Vagina (tissue), 2 donors: ENCODE data around the gene RALGDS.

ENCODE experiments used
- POLR2A ChIP-seq, 2 donors: fragments of 450-650 bp; IDR thresholded peaks; one replicate each; pipeline ENCODE4 v1.6.1; 2017; ENCODE audit warnings: antibody characterized with exemption in 2 of 2, mild to moderate bottlenecking in 2 of 2, moderate library complexity in 2 of 2
- POLR2AphosphoS5 ChIP-seq, 2 donors: sonication (generic); formaldehyde crosslinking; IDR thresholded peaks; one replicate each; pipeline ENCODE4 v1.9.0; 2017; ENCODE audit warnings: antibody characterized with exemption in 2 of 2, mild to moderate bottlenecking in 2 of 2, low read depth in 1 of 2; ENCODE audit not compliant: insufficient read depth in 1 of 2
- TF ChIP-seq, protein P1 (sequence below), 3 experiments: fragments of 450-650 bp in 2 of 3; fragments of 200-600 bp in 1 of 3; sonication (generic) in 1 of 3; IDR thresholded peaks; one replicate each; pipeline ENCODE4 v1.5.1; 2017 to 2019; ENCODE audit warnings: antibody characterized with exemption in 3 of 3, mild to moderate bottlenecking in 2 of 3, moderate library complexity in 2 of 3

- TF ChIP-seq, protein P1, sequence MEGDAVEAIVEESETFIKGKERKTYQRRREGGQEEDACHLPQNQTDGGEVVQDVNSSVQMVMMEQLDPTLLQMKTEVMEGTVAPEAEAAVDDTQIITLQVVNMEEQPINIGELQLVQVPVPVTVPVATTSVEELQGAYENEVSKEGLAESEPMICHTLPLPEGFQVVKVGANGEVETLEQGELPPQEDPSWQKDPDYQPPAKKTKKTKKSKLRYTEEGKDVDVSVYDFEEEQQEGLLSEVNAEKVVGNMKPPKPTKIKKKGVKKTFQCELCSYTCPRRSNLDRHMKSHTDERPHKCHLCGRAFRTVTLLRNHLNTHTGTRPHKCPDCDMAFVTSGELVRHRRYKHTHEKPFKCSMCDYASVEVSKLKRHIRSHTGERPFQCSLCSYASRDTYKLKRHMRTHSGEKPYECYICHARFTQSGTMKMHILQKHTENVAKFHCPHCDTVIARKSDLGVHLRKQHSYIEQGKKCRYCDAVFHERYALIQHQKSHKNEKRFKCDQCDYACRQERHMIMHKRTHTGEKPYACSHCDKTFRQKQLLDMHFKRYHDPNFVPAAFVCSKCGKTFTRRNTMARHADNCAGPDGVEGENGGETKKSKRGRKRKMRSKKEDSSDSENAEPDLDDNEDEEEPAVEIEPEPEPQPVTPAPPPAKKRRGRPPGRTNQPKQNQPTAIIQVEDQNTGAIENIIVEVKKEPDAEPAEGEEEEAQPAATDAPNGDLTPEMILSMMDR (IDR thresholded peaks at IDR 0.05), result no peak
- TF ChIP-seq POLR2AphosphoS5 (IDR thresholded peaks at IDR 0.05; ENCODE audit: insufficient read depth in 1 of 2, low read depth in 1 of 2) (no peak), POLR2A (IDR thresholded peaks at IDR 0.05) (no peak)
These were observed 20.3 kb downstream of the RALGDS start for GRCh38 chr9:133100506-133101355.
